DMS153 treated with DMSO at 0.1 percent for 48 hours (cell line): ENCODE results near the gene PSRC1.

ENCODE experiments used
- DNase-seq: peaks from one replicate; lab custom pipeline; 2025; ENCODE audit not compliant: unreplicated experiment; lab: John Stamatoyannopoulos, UW

The PSRC1 gene

DNA sequence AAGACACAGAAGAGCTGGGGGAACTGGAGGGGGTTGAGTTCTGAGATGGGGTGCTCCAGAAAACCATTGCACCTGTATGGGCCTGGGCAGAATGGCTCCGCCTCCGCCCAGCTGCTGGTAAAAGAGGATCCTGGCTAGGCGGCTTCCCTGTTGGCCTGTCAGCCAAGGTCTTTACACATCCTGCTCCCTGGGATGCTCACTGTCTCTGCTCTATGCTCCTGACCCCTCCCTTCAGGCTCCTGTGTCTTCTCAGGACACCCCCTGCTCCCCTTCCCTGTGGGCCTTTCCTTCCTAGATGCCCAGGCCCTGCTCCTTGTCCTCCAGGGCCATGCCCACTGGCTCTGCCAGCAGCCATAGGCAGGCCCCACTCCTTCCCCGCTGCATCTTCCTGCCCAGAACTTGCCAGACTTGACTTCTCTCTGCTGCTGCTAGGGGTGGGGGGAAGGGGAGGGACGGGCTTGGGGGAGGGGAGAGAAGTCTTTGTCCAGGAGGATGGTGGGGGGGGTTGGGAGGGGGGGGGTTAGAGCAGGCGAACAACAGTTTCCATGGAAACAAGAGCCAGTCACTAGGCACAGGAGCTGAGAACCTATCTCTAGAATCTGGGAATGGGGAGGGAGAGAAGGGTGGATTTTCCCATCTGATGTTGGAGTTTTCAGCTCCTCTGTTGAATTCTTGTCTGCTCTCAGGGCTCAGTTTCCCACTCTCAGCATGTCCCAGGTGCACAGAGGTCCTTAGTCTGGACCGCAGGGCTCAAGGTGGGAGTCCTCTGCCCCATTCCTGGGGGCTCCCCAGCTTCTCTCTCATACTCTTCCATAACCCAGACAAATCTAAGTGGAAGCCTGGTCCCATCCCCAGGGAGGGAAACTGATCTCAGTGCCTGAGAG lies 23.0 kb downstream of the PSRC1 start:
- no peak for DNase-seq

- no peak for DNase-seq
These were observed 24.2 kb downstream of the PSRC1 start for GRCh38 chr1:109258481-109259466.

DNA sequence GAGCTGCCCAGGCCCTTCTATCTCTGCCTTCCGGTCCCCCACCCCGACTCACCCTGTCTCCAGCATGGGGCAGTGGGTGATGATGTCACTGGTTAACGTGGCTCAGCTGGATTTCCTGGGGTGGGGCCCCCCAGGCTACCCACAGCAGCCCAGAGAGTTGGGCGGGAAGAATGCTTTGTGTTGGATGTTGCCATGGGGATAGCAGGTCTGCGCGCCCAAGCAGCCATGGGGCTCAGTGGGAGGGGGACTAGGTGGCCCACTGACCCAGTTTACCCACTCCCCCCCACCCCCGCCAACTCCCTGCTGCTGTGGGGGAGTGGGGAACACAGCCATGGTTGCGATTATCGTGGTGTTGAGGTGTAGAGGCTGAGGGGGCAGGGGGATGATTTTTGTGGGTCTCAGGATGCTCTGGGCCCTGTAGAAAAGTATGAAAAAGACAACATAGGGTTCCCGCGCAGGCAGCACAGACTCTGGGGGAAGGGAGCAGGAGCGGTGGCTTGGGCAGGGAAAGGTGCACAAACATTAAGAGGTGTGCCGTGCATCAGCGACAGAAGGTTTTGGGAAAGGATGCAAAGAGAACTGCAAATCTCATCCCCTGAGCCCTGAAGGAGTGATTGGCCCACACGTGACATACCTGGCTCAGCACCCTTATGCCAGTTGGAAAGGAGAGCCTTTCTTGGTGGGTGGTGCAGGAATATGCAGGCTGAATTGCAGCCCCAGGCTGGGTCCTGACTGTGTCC lies 25.1 kb downstream of the PSRC1 start:
- DNase-seq = no peak

DNA sequence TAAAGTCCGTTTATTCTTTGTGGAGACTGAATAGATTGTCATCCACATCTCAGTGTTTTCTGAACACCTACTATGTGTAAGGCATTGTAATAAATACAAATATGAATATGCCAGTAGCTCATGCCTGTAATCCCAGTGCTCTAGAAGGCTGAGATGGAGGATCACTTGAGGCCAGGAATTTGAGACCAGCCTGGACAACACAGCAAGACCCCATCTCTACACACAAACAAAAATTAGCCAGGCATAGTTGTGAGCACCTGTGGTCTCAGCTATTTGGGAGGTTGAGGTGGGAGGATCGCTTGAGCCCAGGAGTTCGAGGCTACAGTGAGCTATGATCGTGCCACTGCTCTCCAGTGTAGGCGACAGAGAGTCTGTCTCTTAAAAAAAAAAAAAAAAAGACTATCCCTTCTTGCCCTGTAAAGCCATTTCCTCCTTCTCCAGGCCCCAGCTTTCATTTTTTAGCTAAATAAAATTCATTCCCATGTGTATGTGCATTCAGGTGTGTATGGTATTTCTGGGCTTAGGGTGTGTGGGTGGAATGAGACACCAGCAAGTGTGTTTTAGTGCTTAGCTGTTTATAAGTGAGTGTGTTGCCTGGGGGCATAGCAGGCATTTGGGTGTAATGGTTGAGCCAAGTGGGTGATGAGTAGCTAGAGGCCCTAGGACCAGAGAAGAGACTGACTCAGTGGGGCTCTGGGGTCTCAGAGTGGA lies 25.8 kb downstream of the PSRC1 start:
- DNase-seq = no peak

- DNase-seq = no peak
These were observed 26.9 kb downstream of the PSRC1 start for GRCh38 chr1:109256085-109256484.

DNA sequence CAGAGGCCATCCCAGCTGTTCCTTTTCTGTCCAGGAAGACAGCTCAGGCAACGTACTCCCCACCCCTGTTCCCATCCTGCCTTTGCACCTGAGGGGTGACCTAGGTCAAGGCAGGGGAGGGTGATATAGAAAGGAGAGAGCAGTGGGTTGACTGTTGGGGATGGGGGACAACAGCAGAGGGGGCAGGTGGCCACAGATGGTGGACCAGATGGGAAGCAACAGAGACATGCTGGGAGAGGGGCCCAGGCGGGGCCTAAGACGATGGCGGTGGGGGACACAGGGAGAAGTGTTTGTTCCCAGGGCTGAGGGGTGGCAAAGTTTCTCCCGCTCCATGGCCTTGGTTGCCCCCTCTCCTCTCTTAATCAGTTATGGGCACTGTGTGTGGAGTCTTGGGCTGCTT lies 27.3 kb downstream of the PSRC1 start:
- DNase-seq = no peak

DNA sequence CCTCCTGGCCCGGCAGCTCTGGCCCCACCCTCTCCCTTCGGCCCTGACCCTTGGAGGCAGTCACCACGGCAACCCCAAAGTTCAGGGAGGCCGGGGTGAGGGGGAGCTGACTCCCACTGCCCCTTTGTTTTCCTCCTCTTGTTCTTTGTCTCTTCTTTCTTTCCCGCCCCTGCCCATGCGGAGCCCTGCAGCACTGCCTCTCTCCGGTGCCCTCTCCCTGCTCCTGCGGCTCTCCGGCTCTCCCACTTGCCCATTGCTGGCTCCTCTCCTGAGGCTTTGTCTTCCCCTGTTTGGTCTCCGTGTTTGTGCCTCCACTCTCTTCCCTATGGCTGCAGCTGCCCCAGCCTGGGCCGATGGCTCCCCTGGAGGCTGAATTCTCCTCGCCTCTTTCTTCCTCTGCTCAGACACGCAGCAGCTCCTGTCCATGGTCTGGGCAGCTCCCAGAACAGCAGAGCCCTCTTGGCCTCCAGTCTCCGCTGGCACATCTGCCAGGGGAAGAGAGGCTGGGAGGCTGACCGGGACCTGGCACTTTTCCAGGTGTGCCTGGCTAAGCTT lies 27.8 kb downstream of the PSRC1 start:
- DNase-seq = no peak

DNA sequence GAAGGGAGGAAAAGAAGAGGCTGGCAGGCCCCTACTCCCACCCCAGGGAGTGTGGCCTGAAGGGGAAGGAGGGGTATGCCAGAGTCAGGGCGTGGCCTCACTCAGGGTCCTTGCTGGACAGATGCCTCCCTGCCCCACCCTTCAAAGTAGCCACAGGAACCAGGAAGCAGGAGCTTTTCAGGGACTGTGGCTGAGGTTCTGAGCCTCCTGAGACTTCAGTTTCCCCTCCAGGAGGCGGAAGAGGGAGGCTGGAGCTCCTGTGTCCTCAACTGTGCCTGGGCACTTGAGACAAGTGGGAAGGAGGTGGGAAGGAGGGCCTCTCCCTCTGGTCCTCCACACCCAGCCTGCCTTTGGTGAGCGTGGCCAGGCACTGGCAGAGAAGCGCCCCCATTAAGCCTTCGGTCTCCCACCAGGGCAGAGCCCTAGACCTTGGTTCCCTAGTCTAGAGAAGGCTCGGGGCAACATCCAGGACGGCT lies 28.3 kb downstream of the PSRC1 start:
- DNase-seq = no peak

DNA sequence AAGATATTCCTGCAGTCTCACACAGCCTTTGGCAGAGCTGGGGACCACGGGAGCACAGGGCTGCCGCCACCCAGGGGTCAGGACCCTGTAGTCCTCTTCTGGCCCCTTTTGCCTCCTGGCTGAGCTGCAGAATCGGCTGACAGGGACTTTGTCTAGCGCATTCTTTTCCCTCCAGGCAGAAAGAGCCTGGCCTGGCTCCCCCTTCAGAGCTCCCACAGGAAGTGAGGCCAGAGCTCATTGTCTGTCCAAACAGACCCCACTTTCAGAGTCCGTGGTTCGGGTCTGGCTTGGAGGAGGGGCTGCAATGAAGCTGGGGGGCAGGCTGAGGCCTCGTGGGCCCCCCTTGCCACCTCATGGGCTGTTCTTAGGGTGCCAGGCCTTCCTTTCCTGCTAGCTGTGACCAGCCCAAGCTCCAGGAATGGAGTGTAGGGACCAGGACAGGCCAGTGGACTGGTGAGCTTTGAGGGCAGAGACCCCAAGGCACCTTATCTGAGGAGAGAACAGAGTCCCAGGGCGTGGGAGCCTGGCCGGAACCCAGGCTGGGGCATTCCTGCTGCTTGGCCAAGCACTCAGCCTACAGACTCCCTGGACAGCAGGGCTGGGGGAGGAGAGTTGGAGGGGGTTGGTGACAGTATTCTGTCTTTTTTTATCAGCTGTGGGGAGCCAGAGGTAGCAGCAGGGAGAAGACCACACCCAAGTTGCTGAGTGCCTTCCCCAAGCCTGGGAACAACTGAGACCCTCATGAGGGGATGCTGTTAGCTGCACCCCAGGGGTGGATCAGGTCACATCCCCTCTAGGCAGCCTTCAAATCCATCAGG lies 28.9 kb downstream of the PSRC1 start:
- DNase-seq = no peak

- DNase-seq = no peak
These were observed 29.8 kb downstream of the PSRC1 start for GRCh38 chr1:109252893-109253802.

GRCh38 chr1:109252167-109252892 lies 30.6 kb downstream of the PSRC1 start:
- no peak for DNase-seq

- no peak for DNase-seq
These were observed 31.4 kb downstream of the PSRC1 start for GRCh38 chr1:109251277-109252166.

- no peak for DNase-seq
These were observed 32.3 kb downstream of the PSRC1 start for GRCh38 chr1:109250454-109251276.

GRCh38 chr1:109249654-109250401 lies 33.1 kb downstream of the PSRC1 start:
- DNase-seq = no peak
